HTERT RPE-1 (cell line): ENCODE results near the gene TOX2.

Experiments used
- in situ Hi-C: fragments of 300-500 bp; cut with MboI; formaldehyde crosslinking; loops from 4 replicates; pipeline ENCODE4 v1.14.3; 2020; ENCODE audit warnings: low sequenced_read_pairs

TOX2 gene

DNA sequence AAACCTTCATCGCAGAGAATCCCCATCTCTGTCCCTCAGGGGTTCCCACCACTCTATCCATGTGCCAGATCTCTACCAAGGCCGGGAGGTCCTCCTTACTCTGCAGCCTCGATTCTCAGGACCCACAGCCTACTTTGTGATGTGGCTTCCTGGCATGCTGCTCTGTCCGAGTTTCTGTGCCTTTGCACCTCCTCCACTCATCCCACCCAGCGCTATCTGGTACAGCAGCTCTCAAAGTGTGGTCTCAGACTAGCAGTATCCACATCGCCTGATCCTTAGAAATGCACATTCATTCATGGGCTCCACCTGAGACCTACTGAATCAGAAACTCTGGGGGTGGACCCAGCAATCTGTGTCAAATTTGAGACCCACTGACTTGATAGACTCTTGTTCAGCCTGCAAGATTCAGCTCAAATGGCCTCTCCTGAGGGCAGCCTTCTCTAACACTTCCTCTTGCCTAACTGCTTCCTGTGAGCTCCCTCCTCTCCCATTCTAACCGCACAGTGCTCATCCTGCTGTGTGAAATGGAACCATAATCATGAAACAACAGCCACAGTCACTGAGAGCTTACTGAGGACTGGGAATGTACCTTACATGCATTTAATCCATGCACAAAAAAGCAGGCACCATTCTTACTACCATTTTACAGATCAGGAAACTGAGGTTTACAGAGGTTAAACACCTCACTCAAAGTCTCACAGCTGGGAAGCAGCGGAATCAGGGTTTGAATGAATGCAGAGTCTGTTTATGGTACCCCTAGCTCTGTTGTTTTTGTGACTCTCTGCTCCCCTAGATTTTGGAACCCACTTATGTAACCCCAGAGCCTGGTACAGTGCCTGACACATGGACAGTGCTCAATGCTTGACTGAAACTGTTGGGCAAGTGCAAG is 202.9 kb downstream of the TOX2 start:
- in situ Hi-C loops, result no loop called here

DNA sequence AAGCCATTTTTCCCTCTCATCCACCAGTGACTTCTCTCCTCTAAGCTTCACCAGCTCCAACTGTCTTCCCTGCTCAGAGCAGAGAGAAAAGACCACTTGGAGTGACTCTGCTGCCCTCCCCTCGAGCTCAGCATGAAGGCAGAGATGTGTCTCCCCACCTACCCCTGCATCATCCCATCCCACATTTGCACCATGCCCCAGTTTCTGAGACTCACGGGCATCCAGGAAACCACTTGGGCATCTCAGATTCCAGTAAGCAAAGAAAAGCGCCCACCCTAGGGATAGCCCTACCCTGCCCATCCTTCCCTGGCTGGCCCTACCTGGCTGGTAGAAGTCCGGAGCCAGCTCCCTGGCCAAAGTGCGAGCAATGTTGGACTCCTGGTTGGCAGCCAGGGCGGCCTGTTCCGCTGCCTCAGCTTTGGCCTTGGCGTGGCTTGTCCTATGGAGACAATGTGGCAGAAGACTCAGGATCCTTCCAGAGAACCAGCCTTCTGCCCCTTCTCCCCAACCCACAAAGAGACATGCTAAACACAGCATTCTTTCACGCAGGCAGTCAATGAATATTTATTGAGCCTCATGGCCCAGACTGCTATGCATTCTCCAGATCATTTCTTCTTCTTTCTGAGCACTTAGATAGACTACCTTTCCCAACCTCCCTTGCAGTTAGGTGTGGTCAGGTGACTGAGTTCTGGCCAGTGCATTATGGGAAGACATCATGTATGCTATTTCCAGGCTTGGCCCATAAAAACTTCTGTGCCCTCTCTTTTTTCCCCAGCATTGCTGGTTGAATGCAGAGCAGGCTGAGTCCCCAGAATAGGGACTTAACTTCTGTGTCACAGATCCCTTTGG is 203.8 kb downstream of the TOX2 start:
- in situ Hi-C loops, result no loop called here
